ENCODE measurements around the gene CCNB3.

DNA sequence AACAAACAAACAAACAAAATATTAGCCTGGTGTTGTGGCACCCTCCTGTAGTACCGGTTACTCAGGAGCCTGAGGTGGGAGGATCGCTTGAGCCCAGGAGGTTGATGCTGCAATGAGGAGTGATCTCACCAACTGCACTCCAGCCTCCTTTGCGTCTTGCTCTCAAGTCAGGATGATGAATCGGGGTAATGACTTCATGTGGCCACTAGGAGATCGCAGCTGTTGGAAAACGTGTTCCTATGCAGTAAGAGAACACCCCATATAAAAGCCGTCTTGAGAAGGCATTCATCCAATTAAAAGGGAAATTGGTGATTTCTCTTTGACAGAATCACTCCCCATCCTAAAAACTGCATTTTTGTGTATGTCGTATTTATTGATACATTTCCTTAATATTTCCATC is 6.9 kb downstream of the CCNB3 start:
- TF ChIP-seq, protein P1, sequence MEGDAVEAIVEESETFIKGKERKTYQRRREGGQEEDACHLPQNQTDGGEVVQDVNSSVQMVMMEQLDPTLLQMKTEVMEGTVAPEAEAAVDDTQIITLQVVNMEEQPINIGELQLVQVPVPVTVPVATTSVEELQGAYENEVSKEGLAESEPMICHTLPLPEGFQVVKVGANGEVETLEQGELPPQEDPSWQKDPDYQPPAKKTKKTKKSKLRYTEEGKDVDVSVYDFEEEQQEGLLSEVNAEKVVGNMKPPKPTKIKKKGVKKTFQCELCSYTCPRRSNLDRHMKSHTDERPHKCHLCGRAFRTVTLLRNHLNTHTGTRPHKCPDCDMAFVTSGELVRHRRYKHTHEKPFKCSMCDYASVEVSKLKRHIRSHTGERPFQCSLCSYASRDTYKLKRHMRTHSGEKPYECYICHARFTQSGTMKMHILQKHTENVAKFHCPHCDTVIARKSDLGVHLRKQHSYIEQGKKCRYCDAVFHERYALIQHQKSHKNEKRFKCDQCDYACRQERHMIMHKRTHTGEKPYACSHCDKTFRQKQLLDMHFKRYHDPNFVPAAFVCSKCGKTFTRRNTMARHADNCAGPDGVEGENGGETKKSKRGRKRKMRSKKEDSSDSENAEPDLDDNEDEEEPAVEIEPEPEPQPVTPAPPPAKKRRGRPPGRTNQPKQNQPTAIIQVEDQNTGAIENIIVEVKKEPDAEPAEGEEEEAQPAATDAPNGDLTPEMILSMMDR (IDR thresholded peaks at IDR 0.05), result no peak
- TF ChIP-seq POLR2A (IDR thresholded peaks at IDR 0.05), result no peak

Data from thyroid gland (tissue), 4 donors.